H9 (cell line): ENCODE data around the gene EFCAB6. TPM values are rescaled to one million over a fixed set of nuclear protein-coding genes. Genes with fewer than 3 reads are reported as not detected.

Source experiments
- DNase-seq: peaks from one replicate; pipeline ENCODE4 v3.0.0-alpha.2; 2017
- H2AFZ ChIP-seq: one replicate; pipeline ENCODE4 v1.6.1; 2013; ENCODE audit warnings: mild to moderate bottlenecking, low read length, control low read depth, moderate library complexity
- H2AK5ac ChIP-seq: 2 replicates; pipeline ENCODE4 v1.6.1; 2013; ENCODE audit warnings: low read length, control low read depth, mixed read lengths; ENCODE audit not compliant: insufficient read length
- H2BK120ac ChIP-seq: one replicate; pipeline ENCODE4 v1.6.1; 2013; ENCODE audit warnings: low read depth, mild to moderate bottlenecking, low read length, control low read depth, inconsistent platforms; ENCODE audit not compliant: poor library complexity, severe bottlenecking
- H2BK12ac ChIP-seq: 2 replicates; pipeline ENCODE4 v1.6.1; 2013; ENCODE audit warnings: low read length, control low read depth, mixed read lengths, low read depth; ENCODE audit not compliant: insufficient read length
- H2BK15ac ChIP-seq: 2 replicates; pipeline ENCODE4 v1.6.1; 2013; ENCODE audit warnings: low read depth, low read length, control low read depth
- H2BK20ac ChIP-seq: one replicate; pipeline ENCODE4 v1.6.1; 2013; ENCODE audit warnings: low read depth, mild to moderate bottlenecking, low read length, control low read depth, inconsistent platforms; ENCODE audit not compliant: poor library complexity, severe bottlenecking
- H2BK5ac ChIP-seq: 2 replicates; pipeline ENCODE4 v1.6.1; 2013; ENCODE audit warnings: low read length, control low read depth, mixed read lengths; ENCODE audit not compliant: insufficient read length
- H3K14ac ChIP-seq: 2 replicates; pipeline ENCODE4 v1.6.1; 2013; ENCODE audit warnings: low read length, control low read depth; ENCODE audit not compliant: insufficient read depth
- H3K18ac ChIP-seq: 2 replicates; pipeline ENCODE4 v1.6.1; 2013; ENCODE audit warnings: low read depth, mild to moderate bottlenecking, mixed read lengths, low read length, control low read depth; ENCODE audit not compliant: insufficient read length
- H3K23ac ChIP-seq: 2 replicates; pipeline ENCODE4 v1.6.1; 2013; ENCODE audit warnings: low read length, control low read depth, mixed read lengths, low read depth; ENCODE audit not compliant: insufficient read length
- H3K23me2 ChIP-seq: 2 replicates; pipeline ENCODE4 v1.6.1; 2013; ENCODE audit warnings: low read depth, mild to moderate bottlenecking, mixed read lengths, low read length, control low read depth; ENCODE audit not compliant: insufficient read length, poor library complexity, severe bottlenecking
- H3K27ac ChIP-seq: 2 replicates; pipeline ENCODE4 v1.5.1; 2013; ENCODE audit warnings: low read length, control low read depth, mixed read lengths, low read depth; ENCODE audit not compliant: insufficient read length
- H3K27me3 ChIP-seq: 2 replicates; pipeline ENCODE4 v1.6.1; 2013; ENCODE audit warnings: low read length, control low read depth, inconsistent platforms; ENCODE audit not compliant: insufficient read depth
- H3K4ac ChIP-seq: 2 replicates; pipeline ENCODE4 v1.6.1; 2013; ENCODE audit warnings: low read depth, mild to moderate bottlenecking, control low read depth, inconsistent platforms, low read length, moderate library complexity
- H3K4me1 ChIP-seq: 2 replicates; pipeline ENCODE4 v1.6.1; 2013; ENCODE audit warnings: low read length, control low read depth, inconsistent platforms; ENCODE audit not compliant: insufficient read depth
- H3K4me2 ChIP-seq: 2 replicates; pipeline ENCODE4 v1.6.1; 2013; ENCODE audit warnings: low read length, control low read depth, mixed read lengths; ENCODE audit not compliant: insufficient read length, insufficient read depth
- H3K56ac ChIP-seq: 2 replicates; pipeline ENCODE4 v1.6.1; 2013; ENCODE audit warnings: low read depth, mild to moderate bottlenecking, mixed read lengths, low read length, control low read depth; ENCODE audit not compliant: insufficient read length
- H3K79me1 ChIP-seq: 2 replicates; pipeline ENCODE4 v1.6.1; 2013; ENCODE audit warnings: low read depth, mild to moderate bottlenecking, moderate library complexity, low read length, control low read depth, inconsistent platforms; ENCODE audit not compliant: insufficient read depth, poor library complexity, severe bottlenecking
- H3K79me2 ChIP-seq: 2 replicates; pipeline ENCODE4 v1.6.1; 2013; ENCODE audit warnings: low read length, control low read depth, inconsistent platforms; ENCODE audit not compliant: insufficient read depth
- H3K9ac ChIP-seq: 2 replicates; pipeline ENCODE4 v1.6.1; 2013; ENCODE audit warnings: low read length, control low read depth, mixed read lengths; ENCODE audit not compliant: insufficient read length; ENCODE audit errors: extremely low read depth
- H3K9me3 ChIP-seq: one replicate; pipeline ENCODE4 v1.6.1; 2013; ENCODE audit warnings: low read depth, low read length, inconsistent platforms; ENCODE audit not compliant: control insufficient read depth
- H3T11ph ChIP-seq: one replicate; pipeline ENCODE4 v1.6.1; 2013; ENCODE audit warnings: mild to moderate bottlenecking, low read length, control low read depth, inconsistent platforms
- H4K20me1 ChIP-seq: one replicate; pipeline ENCODE4 v1.6.1; 2013; ENCODE audit not compliant: control insufficient read depth, insufficient read length, insufficient read depth
- H4K5ac ChIP-seq: 2 replicates; pipeline ENCODE4 v1.6.1; 2013; ENCODE audit warnings: low read depth, mild to moderate bottlenecking, mixed read lengths, low read length, control low read depth; ENCODE audit not compliant: insufficient read length
- H4K8ac ChIP-seq: replicated peaks from 2 replicates; pipeline ENCODE4 v1.6.1; 2013; ENCODE audit warnings: low read length, control low read depth, mixed read lengths, low read depth; ENCODE audit not compliant: insufficient read length
- H4K91ac ChIP-seq: 2 replicates; pipeline ENCODE4 v1.6.1; 2013; ENCODE audit warnings: low read depth, mild to moderate bottlenecking, moderate library complexity, mixed read lengths, low read length, control low read depth; ENCODE audit not compliant: insufficient read length
- H3K27ac Mint-ChIP-seq, 3 experiments: 2 replicates in 2 of 3; 3 replicates in 1 of 3; pipeline ENCODE4 v1.8.0; 2020 to 2021; ENCODE audit warnings: mixed read lengths in 3 of 3, mild to moderate bottlenecking in 1 of 3, moderate library complexity in 1 of 3
- H3K27me3 Mint-ChIP-seq: 2 replicates; pipeline ENCODE4 v1.8.0; 2021; ENCODE audit warnings: low read depth, mild to moderate bottlenecking, moderate library complexity, mixed read lengths
- H3K36me3 Mint-ChIP-seq, 3 experiments: 2 replicates in 2 of 3; 3 replicates in 1 of 3; pipeline ENCODE4 v1.8.0; 2020 to 2021; ENCODE audit warnings: low read depth in 3 of 3, mixed read lengths in 3 of 3; ENCODE audit not compliant: insufficient read depth in 1 of 3
- H3K4me1 Mint-ChIP-seq, 2 experiments: 2 replicates each; pipeline ENCODE4 v1.8.0; 2020; ENCODE audit warnings: mixed read lengths in 2 of 2
- H3K4me3 Mint-ChIP-seq, 2 experiments: 2 replicates in 1 of 2; 3 replicates in 1 of 2; pipeline ENCODE4 v1.8.0; 2020 to 2021; ENCODE audit warnings: mild to moderate bottlenecking in 2 of 2, mixed read lengths in 2 of 2, moderate library complexity in 1 of 2
- H3K9me3 Mint-ChIP-seq, 2 experiments: 2 replicates in 1 of 2; 3 replicates in 1 of 2; pipeline ENCODE4 v1.8.0; 2020; ENCODE audit warnings: mild to moderate bottlenecking in 2 of 2, mixed read lengths in 2 of 2, moderate library complexity in 1 of 2
- CTCF ChIP-seq: fragments of 200-600 bp; sonication (generic); conservative IDR thresholded peaks from 3 replicates; pipeline ENCODE4 v1.8.0; 2021; ENCODE audit warnings: antibody characterized with exemption, mild to moderate bottlenecking
- WGBS: extraction: QIAGEN DNeasy Blood & Tissue Kit; methylation state at CpG from one replicate; pipeline ENCODE4 v1.1.7; 2013; ENCODE audit warnings: missing lambda C conversion rate, low lambda C conversion rate, mixed read lengths; ENCODE audit not compliant: insufficient read length; ENCODE audit errors: extremely low coverage; 5-methylcytosine and 5-hydroxymethylcytosine counted together
- total RNA-seq: library from RNA; stranded (reverse); gene quantifications from 2 replicates; pipeline ENCODE4 v1.2.1, GENCODE V29; 2021

Gene EFCAB6
- total RNA-seq, 1 experiment from 2014 or later, result 0.31 TPM

- H3K79me1 ChIP-seq, result no peaks in the 10 kb centered on the region
- Mint-ChIP-seq H3K27ac (no peak overlapping the region), H3K27me3 (peaks cover 9% of the 10 kb centered on the region), H3K4me1 (peaks cover 11 to 14% of the 10 kb centered on the region in 2 experiments), H3K4me3 (no peak overlapping the region), H3K9me3 (no peaks in the 10 kb centered on the region), H3K36me3 (no peaks in the 10 kb centered on the region)
- H3K9me3 ChIP-seq, result no peaks in the 10 kb centered on the region
- H3K27ac ChIP-seq, result no peak overlapping the region
- no peak overlapping the region for H4K8ac ChIP-seq
- no peaks in the 10 kb centered on the region for H3K23me2 ChIP-seq
- no peak overlapping the region for H4K5ac ChIP-seq
- DNase-seq, result no peak
- H3K4ac ChIP-seq, result no peak overlapping the region
- no peaks in the 10 kb centered on the region for H3K79me2 ChIP-seq
- no peak overlapping the region for H2BK5ac ChIP-seq
- no peaks in the 10 kb centered on the region for H3K4me1 ChIP-seq
- H3K56ac ChIP-seq, result no peak overlapping the region
- no peak overlapping the region for H3K9ac ChIP-seq
- no peak overlapping the region for H2BK120ac ChIP-seq
- no peaks in the 10 kb centered on the region for H3K27me3 ChIP-seq
- no peak overlapping the region for H3T11ph ChIP-seq
- H4K91ac ChIP-seq, result no peak overlapping the region
- no peak overlapping the region for H3K4me2 ChIP-seq
- no peak overlapping the region for H2AFZ ChIP-seq
- H3K14ac ChIP-seq, result no peak overlapping the region
- no peak overlapping the region for H2BK12ac ChIP-seq
- no peak overlapping the region for H3K18ac ChIP-seq
- no peak overlapping the region for H2BK20ac ChIP-seq
- TF ChIP-seq CTCF, result no peak
- H4K20me1 ChIP-seq, result no peaks in the 10 kb centered on the region
- no CpG with 5 or more reads among the region's 8 CpGs for WGBS
- no peak overlapping the region for H3K23ac ChIP-seq
- H2BK15ac ChIP-seq, result no peak overlapping the region
- no peak overlapping the region for H2AK5ac ChIP-seq
Measured at GRCh38 chr22:43482318-43482625, 329.8 kb downstream of the EFCAB6 start.
